Glomerular endothelial cell (primary cell): Measurements from ENCODE around the gene LRMDA. TPM values are rescaled to one million over a fixed set of nuclear protein-coding genes. Genes with fewer than 3 reads are reported as not detected.

ENCODE experiments used
- DNase-seq: peaks from one replicate; pipeline ENCODE4 v3.0.0-alpha.2; 2011; ENCODE audit warnings: low read depth, low spot score; ENCODE audit errors: extremely low read depth
- total RNA-seq: library from RNA; depleted of rRNA; stranded (reverse); fragments of >200 nt; gene quantifications from 2 replicates; pipeline ENCODE4 v1.2.3, GENCODE V29; 2015

Gene LRMDA
- total RNA-seq, 1 donor from 2014 or later = 25.7 TPM

- no peak for DNase-seq
Measured at GRCh38 chr10:76160446-76161300, 729.2 kb downstream of the LRMDA start.

GRCh38 chr10:76161301-76161582 is 729.8 kb downstream of the LRMDA start:
- no peak for DNase-seq

- DNase-seq = no peak
Measured at GRCh38 chr10:76168437-76168836, 737.0 kb downstream of the LRMDA start.

- DNase-seq = no peak
Measured at GRCh38 chr10:76169246-76169645, 737.8 kb downstream of the LRMDA start.

- no peak for DNase-seq
Measured at GRCh38 chr10:76172020-76172419, 740.6 kb downstream of the LRMDA start.

GRCh38 chr10:76175533-76176165 is 744.2 kb downstream of the LRMDA start:
- DNase-seq = no peak

GRCh38 chr10:76176166-76176550 is 744.7 kb downstream of the LRMDA start:
- DNase-seq = no peak

GRCh38 chr10:76177936-76178335 is 746.5 kb downstream of the LRMDA start:
- DNase-seq = no peak

GRCh38 chr10:76178532-76179292 is 747.3 kb downstream of the LRMDA start:
- DNase-seq = no peak

GRCh38 chr10:76179806-76180205 is 748.4 kb downstream of the LRMDA start:
- no peak for DNase-seq

- DNase-seq = no peak
Measured at GRCh38 chr10:76184647-76185046, 753.2 kb downstream of the LRMDA start.

GRCh38 chr10:76185471-76186301 is 754.3 kb downstream of the LRMDA start:
- DNase-seq = no peak

- DNase-seq = no peak
Measured at GRCh38 chr10:76188216-76188615, 756.8 kb downstream of the LRMDA start.

GRCh38 chr10:76190634-76191270 is 759.3 kb downstream of the LRMDA start:
- DNase-seq = no peak

GRCh38 chr10:76191336-76191735 is 759.9 kb downstream of the LRMDA start:
- DNase-seq = no peak

- no peak for DNase-seq
Measured at GRCh38 chr10:76192151-76192550, 760.7 kb downstream of the LRMDA start.

GRCh38 chr10:76192694-76193320 is 761.4 kb downstream of the LRMDA start:
- DNase-seq = no peak

GRCh38 chr10:76195654-76196390 is 764.4 kb downstream of the LRMDA start:
- no peak for DNase-seq

GRCh38 chr10:76197293-76197692 is 765.9 kb downstream of the LRMDA start:
- no peak for DNase-seq
